Measurements from ENCODE around the gene CD9.
"Not testable (repeated sequence)": the region's sequence is repeated elsewhere in the genome, so short reads cannot be mapped to it uniquely, and the experiment has no call there.

The CD9 gene

DNA sequence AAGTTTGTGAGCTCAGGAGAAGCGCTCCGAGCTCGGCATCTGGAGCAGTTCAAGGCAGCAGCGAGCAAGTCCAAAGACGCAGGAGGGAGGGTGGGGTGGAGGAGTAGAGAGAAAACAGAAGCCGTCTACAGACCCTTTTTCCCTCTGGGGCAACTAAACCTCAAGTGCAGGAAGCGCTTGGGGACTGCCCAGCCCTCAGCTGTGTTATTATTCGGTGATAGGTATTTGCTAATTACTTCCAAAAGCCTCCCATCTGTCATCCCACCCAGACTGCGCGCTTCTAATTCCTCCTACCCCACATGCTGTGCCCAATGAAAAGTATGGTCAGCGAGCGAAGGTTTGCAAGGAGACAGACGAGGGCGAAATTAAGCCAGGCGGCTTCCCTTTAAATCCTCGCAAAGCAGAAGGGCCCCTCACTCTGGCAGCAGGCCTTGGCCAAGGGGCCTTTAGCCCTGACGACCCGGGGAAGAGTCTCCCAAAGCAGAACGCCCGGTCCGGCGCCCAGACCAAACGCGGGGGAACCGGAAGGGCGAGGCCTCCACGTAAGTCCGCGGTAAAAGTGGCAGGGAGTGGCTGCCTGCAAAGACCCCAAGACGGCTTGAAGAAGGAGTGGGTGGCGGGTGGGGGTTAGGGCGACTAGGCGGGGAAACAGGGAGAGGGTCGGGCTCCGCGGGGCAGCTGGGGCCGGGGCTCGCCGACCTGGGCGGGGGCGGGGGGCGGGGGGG lies 507 bp upstream of the CD9 start:
- DNase-seq: no peak

GRCh38 chr12:6201213-6201608 lies 1.0 kb downstream of the CD9 start:
- DNase-seq: no peak

- no peak for DNase-seq
Measured at GRCh38 chr12:6201826-6202225, 1.6 kb downstream of the CD9 start.

DNA sequence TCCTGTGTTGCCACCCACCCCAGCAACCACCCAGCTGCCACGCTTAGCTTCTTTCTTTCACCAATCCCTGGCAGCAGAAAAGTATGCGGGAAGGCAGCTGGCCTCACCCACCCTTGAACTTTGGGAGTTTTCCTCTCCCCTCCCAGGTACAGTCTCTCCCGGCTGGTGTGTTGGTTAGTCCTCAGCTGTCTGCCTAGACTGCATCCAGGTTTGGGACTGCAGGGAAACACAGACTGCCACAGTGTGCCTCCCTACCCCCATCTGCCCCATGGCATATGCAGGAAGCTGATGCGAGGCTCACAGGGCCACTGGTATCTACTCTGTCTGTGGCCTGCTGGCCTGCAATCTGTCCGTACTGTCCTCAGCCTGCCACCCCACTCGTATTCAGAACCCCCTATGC lies 2.1 kb downstream of the CD9 start:
- no peak for DNase-seq

DNA sequence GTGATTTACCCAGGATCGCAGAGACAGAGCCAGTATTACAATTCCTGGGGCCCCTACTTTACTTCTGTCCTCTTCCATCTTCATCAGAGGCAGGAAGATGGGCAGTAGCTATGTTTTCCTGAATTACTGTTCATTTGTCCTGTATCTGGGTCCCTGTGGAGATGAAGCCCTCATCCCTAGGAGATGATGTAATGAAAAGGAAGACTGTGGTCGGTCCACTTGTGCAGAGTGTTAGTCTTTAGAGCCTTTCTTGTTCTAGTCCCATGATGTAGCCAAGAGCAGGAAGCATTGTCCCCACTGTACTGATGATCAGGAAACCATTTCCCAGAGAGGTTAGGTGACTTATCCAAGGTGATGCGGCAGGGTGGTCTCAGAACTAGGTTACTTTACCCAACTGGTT lies 2.6 kb downstream of the CD9 start:
- DNase-seq: no peak

DNA sequence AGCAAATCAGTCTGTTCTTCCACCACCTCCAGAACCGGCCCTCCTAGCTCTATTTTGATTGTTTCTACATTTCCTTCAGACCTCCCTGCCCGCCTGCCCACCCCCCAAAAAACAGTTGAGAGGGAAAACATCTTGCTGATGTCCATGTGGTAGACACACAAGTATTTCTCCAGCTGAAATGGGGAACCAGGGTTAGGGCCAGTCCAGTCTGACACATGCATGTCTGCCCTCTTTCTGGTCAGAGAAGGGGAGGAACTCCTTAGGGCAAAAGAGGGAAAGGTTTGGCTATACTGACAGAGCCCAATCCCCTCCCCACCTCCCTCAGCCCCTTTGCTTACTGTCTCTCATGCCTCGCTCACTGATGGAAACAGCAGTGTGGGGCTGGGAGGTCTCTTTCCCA lies 3.4 kb downstream of the CD9 start:
- no peak for DNase-seq

- DNase-seq: no peak
Measured at GRCh38 chr12:6204533-6205143, 4.4 kb downstream of the CD9 start.

GRCh38 chr12:6205144-6205539 lies 4.9 kb downstream of the CD9 start:
- peak; percentile 51 for DNase-seq

GRCh38 chr12:6205761-6206160 lies 5.6 kb downstream of the CD9 start:
- no peak for DNase-seq

GRCh38 chr12:6206327-6206726 lies 6.1 kb downstream of the CD9 start:
- DNase-seq: no peak

DNA sequence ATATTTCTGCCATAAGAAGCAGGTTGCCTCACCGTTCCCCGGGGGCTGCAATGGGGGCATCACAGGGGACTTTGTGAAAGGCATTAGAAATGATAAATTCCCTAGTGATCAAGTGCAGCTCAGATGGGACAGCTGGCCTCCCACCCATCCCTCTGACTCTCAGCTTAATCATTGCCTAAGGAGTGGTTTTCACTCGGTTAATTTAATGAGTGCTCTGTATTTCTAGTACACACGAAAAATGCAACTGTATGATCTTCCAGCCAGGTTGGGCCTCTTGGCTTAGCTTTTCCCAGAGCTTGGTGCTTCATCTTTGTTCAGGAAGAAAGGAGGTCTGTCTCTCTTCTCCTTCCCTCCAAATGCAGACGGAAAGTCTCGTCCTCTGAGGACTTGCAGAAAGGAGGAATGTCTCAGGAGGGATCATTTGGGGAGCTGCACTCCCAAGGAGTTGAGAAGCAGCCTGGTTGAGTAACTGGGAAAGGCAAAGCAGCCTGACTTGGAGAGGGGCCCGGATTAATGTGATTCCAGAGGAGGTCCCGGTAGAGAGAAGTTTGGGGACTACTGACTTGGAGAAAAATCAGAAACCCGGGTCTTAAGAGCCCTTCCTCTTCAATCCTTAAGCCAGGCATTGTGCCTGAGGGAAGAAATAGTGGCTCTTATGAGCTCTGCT lies 7.2 kb downstream of the CD9 start:
- no peak for DNase-seq

GRCh38 chr12:6208130-6208529 lies 7.9 kb downstream of the CD9 start:
- no peak for DNase-seq

- DNase-seq: not testable (repeated sequence)
Measured at GRCh38 chr12:6209428-6209827, 9.2 kb downstream of the CD9 start.

DNA sequence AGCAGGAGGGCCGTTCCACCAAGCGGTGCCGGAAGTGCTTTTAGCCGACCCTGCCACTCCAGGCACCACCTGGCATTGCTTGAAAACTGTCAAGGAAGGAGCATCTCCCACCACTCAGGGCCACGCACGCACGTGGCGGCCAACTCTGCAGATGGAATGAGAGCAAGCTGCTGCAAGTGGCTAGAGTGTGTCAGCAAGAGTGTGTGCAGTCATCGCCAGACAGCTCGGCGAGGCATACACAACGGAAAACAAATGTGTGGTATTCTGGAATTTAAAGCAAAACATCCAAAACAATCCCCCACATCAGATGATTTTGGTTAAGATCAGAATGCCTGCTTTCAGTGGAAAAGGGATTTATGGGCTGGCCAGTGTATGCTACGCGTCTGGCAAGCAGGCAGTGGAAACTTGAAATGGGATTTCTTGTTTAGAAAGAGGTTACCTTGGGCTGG lies 11.2 kb downstream of the CD9 start:
- DNase-seq: no peak

GRCh38 chr12:6212086-6212485 lies 11.9 kb downstream of the CD9 start:
- no peak for DNase-seq

DNA sequence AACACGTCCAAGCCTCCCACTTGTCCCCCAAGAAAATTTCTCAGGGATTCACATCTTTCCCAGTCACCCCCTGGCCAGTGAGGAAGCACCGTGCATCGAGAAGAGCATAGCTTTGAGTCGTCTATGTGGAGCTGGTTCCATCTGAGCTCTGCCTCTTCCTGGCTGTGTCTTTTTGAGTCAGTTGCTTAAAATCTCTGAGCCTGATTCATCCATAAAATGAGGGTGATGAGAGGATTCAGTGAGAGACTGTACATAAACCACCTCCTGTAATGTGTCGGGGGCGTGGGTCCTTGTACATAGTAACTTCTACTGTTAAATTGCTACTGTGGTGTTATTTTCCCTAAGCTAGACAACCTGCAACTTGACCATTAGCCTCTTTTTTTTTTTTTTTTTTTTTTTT lies 13.8 kb downstream of the CD9 start:
- DNase-seq: no peak

DNA sequence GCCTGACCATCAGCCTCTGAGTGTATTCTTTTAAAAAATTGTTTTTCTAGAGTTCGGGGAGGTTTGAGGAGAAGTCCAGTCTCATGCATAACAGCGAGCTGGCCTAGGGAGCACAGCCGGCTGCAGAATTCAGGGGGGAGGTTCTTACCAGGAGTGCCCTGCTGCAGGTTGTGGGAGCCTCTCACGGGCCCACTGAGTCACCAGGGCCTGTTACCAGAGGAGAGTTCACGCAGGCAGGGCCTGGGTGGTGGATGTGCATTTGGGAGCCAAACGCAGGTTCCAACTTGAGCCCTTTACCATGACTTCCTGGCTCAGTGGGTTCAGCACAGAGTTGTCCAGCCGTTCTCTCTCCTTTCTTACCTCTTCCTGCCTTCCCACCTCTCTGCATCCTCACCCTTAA lies 14.4 kb downstream of the CD9 start:
- no peak for DNase-seq

DNA sequence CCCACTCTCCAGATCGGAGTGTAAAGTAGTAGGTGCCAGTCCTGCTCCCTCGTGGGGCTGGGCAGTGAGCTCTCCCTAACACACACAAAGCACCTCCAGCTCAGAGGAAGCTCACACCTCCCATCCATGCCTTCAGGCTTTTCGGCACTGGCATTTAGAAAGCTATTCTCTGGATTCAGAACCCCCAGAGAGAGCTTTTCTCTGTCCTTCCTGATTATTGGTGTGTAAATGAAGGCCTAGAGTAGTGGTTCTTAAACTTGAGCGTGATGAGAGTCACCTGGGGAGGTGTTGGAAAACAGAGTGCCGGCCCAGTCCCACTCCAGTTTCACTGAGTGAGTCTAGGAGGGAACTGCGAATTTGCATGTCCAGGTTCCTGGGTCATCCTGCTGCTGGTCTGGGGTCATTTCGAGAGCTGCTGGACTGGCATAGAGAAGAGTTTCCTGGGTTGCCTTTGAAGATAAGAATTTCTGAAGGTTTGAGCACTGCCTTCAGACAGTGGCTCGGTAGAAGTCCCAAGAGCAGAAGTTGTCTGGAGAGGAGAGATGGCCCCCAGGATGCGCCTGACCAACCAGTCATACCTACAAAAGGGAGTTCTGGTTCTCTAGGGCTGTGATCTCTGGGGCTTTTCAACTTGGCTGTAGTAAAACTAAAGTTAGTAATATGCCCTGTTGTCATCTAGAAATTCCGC lies 15.1 kb downstream of the CD9 start:
- DNase-seq: no peak

GRCh38 chr12:6215932-6216494 lies 15.8 kb downstream of the CD9 start:
- DNase-seq: no peak

DNA sequence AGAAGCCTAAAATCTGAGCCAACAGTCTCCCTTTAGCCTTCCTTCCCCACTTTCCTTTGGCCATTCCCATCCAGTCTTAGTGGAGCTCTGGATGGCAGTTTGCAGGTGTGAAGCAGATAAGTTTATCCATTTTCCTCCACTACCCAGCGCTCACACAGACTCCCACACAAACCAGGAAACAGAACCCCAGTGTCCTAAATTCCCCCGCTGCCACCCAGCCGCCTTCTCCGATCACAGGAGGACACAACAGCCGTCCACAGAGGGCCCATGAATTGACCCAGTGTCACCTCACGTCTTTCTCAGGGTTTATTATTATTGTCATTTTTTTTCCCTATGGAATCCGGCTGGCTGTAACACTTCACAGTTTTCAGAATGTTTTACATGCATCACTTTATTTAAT lies 16.4 kb downstream of the CD9 start:
- no peak for DNase-seq

DNA sequence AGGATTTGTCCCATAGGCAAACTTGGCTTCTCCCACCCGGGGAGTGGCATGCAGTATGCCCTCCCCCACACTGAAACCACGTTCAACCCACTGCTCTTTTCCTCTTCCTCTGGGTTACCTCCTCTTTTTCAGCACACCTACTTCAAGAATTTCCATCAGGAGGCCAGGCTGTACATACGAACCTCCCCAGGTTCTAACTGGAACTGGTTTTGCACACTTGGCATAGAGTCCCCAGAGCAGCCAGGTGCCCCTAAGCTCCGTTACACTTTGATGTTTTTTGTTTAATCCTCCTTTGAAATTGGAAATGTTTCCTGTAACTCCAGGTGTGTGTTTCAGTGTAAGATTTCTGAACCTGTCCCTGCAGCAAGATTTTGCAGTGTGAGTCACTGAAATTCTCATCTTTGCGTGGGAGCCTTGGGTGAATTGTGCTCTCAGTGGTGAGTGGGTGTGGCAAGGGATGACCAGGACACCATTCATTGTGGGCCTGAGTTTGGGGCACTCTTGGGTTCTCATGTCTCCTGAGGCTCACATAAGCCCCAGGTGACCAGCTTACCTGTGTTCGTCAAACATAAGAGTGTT lies 18.2 kb downstream of the CD9 start:
- DNase-seq: no peak

- no peak for DNase-seq
Measured at GRCh38 chr12:6219980-6220379, 19.8 kb downstream of the CD9 start.

- no peak for DNase-seq
Measured at GRCh38 chr12:6221146-6221545, 20.9 kb downstream of the CD9 start.
